HepG2 (cell line): ENCODE measurements around the gene CD300LG.

Experiments
- BHLHE40 ChIP-seq: IDR thresholded peaks from 2 replicates; pipeline ENCODE4 v1.6.1; 2011; ENCODE audit warnings: low read length, improper control_type of control experiment
- CHD2 ChIP-seq: IDR thresholded peaks from 2 replicates; pipeline ENCODE4 v1.6.1; 2011; ENCODE audit warnings: low read depth, low read length, improper control_type of control experiment
- ISX ChIP-seq: sonication (generic); formaldehyde crosslinking; conservative IDR thresholded peaks from 2 replicates; pipeline ENCODE4 v1.5.0; 2020; ENCODE audit warnings: missing genetic modification reagents
- JUN ChIP-seq: sonication (generic); formaldehyde crosslinking; IDR thresholded peaks from 2 replicates; pipeline ENCODE4 v1.4.0; 2020; ENCODE audit warnings: mild to moderate bottlenecking, missing genetic modification reagents
- JUNB ChIP-seq: sonication (generic); formaldehyde crosslinking; IDR thresholded peaks from 2 replicates; pipeline ENCODE4 v1.8.0; 2022; ENCODE audit warnings: missing genetic modification reagents, mild to moderate bottlenecking, borderline replicate concordance
- NONO ChIP-seq, 2 experiments: fragments of 450-650 bp in 1 of 2; sonication (generic) in 1 of 2; formaldehyde crosslinking in 1 of 2; IDR thresholded peaks in 1 of 2; conservative IDR thresholded peaks in 1 of 2; 2 replicates each; pipeline versions ENCODE4 v1.6.1 to v1.8.0; 2017 to 2022; ENCODE audit warnings: mild to moderate bottlenecking in 1 of 2, missing genetic modification reagents in 1 of 2, moderate library complexity in 1 of 2
- RNF2 ChIP-seq: fragments of 450-650 bp; conservative IDR thresholded peaks from 2 replicates; pipeline ENCODE4 v1.6.1; 2016; ENCODE audit warnings: low read depth
- SMYD3 ChIP-seq: sonication (generic); formaldehyde crosslinking; IDR thresholded peaks from 2 replicates; pipeline ENCODE4 v1.8.1; 2023; ENCODE audit warnings: mild to moderate bottlenecking, missing genetic modification reagents
- ZFP37 ChIP-seq: sonication (generic); formaldehyde crosslinking; IDR thresholded peaks from 2 replicates; pipeline ENCODE4 v1.4.0; 2020; ENCODE audit warnings: missing genetic modification reagents, borderline replicate concordance
- ZNF24 ChIP-seq: fragments of 450-650 bp; IDR thresholded peaks from 2 replicates; pipeline ENCODE4 v1.6.1; 2017; ENCODE audit warnings: antibody characterized with exemption, mild to moderate bottlenecking
- ZSCAN29 ChIP-seq: sonication (generic); formaldehyde crosslinking; conservative IDR thresholded peaks from 2 replicates; pipeline ENCODE4 v1.4.0; 2020; ENCODE audit warnings: mild to moderate bottlenecking, missing genetic modification reagents
- TF ChIP-seq, protein P1 (sequence below): sonication (generic); formaldehyde crosslinking; IDR thresholded peaks from 2 replicates; pipeline ENCODE4 v1.5.0; 2020; ENCODE audit warnings: mild to moderate bottlenecking, missing genetic modification reagents, moderate library complexity
- TF ChIP-seq, protein P2 (sequence below): sonication (generic); formaldehyde crosslinking; IDR thresholded peaks from 2 replicates; pipeline ENCODE4 v1.4.0; 2020; ENCODE audit warnings: missing genetic modification reagents
- TF ChIP-seq, protein P3 (sequence below): sonication (generic); formaldehyde crosslinking; IDR thresholded peaks from 2 replicates; pipeline ENCODE4 v1.4.0; 2020; ENCODE audit warnings: missing genetic modification reagents

DNA sequence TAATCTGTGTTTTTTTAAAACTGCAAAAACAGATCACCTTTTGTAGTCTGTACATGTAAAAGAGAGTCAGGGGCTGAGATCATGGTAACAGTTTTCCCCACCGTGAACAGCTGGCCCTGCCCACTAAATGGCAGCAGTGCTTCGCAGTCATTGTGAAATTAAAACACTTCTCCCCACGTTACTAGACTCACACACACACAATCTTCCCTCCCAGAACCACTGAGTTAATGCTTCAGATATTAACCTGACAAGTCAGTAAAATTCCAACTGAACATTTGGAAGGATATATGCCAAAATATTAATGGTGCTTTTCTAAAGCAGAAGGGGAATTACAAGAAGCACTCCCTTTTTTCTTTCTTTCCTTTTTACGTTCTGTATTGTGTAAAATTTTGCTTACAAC is 1.2 kb upstream of the CD300LG start:
- TF ChIP-seq, protein P1, sequence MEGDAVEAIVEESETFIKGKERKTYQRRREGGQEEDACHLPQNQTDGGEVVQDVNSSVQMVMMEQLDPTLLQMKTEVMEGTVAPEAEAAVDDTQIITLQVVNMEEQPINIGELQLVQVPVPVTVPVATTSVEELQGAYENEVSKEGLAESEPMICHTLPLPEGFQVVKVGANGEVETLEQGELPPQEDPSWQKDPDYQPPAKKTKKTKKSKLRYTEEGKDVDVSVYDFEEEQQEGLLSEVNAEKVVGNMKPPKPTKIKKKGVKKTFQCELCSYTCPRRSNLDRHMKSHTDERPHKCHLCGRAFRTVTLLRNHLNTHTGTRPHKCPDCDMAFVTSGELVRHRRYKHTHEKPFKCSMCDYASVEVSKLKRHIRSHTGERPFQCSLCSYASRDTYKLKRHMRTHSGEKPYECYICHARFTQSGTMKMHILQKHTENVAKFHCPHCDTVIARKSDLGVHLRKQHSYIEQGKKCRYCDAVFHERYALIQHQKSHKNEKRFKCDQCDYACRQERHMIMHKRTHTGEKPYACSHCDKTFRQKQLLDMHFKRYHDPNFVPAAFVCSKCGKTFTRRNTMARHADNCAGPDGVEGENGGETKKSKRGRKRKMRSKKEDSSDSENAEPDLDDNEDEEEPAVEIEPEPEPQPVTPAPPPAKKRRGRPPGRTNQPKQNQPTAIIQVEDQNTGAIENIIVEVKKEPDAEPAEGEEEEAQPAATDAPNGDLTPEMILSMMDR (CRISPR knock-in tag), result no peak
- TF ChIP-seq ZSCAN29 (CRISPR knock-in tag), result no peak
- no peak for TF ChIP-seq JUNB (CRISPR knock-in tag)
- TF ChIP-seq NONO (IDR thresholded peaks at IDR 0.05), result no peak
- TF ChIP-seq NONO (CRISPR knock-in tag; conservative IDR thresholded peaks at IDR 0.05), result no peak
- TF ChIP-seq, protein P2, sequence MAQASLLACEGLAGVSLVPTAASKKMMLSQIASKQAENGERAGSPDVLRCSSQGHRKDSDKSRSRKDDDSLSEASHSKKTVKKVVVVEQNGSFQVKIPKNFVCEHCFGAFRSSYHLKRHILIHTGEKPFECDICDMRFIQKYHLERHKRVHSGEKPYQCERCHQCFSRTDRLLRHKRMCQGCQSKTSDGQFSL (CRISPR knock-in tag), result no peak
- TF ChIP-seq ZFP37 (CRISPR knock-in tag), result no peak
- no peak for TF ChIP-seq ZNF24
- TF ChIP-seq BHLHE40, result no peak
- no peak for TF ChIP-seq ISX (CRISPR knock-in tag)
- no peak for TF ChIP-seq SMYD3
- TF ChIP-seq CHD2, result no peak
- TF ChIP-seq JUN (CRISPR knock-in tag), result no peak
- TF ChIP-seq RNF2, result no peak
- TF ChIP-seq, protein P3, sequence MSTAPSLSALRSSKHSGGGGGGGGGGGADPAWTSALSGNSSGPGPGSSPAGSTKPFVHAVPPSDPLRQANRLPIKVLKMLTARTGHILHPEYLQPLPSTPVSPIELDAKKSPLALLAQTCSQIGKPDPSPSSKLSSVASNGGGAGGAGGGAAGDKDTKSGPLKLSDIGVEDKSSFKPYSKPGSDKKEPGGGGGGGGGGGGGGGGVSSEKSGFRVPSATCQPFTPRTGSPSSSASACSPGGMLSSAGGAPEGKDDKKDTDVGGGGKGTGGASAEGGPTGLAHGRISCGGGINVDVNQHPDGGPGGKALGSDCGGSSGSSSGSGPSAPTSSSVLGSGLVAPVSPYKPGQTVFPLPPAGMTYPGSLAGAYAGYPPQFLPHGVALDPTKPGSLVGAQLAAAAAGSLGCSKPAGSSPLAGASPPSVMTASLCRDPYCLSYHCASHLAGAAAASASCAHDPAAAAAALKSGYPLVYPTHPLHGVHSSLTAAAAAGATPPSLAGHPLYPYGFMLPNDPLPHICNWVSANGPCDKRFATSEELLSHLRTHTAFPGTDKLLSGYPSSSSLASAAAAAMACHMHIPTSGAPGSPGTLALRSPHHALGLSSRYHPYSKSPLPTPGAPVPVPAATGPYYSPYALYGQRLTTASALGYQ (CRISPR knock-in tag), result no peak
